ENCODE measurements around the gene UTS2B.

UTS2B gene

DNA sequence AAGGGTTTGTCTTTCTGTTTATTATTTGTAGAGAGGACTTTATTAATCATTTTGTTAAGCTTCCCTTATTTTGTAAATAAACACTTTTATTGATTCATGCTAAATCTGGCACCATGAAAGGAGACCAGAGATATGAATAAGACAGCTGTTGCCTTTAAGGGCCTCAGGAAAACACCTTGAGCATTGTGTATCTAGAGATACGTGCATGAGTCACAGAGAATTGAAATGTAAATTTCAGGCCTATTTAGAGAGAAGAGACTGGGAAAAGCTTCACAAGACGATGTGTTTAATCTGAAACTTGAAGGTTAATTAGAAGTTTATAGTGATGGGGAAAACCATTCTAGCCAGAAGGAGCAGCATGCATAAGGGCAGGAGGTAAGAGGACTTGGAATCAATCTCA is 28.6 kb upstream of the UTS2B start:
- H3K9me3 ChIP-seq: no peaks in the 10 kb centered on the region
- TF ChIP-seq, protein P1, sequence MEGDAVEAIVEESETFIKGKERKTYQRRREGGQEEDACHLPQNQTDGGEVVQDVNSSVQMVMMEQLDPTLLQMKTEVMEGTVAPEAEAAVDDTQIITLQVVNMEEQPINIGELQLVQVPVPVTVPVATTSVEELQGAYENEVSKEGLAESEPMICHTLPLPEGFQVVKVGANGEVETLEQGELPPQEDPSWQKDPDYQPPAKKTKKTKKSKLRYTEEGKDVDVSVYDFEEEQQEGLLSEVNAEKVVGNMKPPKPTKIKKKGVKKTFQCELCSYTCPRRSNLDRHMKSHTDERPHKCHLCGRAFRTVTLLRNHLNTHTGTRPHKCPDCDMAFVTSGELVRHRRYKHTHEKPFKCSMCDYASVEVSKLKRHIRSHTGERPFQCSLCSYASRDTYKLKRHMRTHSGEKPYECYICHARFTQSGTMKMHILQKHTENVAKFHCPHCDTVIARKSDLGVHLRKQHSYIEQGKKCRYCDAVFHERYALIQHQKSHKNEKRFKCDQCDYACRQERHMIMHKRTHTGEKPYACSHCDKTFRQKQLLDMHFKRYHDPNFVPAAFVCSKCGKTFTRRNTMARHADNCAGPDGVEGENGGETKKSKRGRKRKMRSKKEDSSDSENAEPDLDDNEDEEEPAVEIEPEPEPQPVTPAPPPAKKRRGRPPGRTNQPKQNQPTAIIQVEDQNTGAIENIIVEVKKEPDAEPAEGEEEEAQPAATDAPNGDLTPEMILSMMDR (IDR thresholded peaks at IDR 0.05): no peak
- H3K27me3 ChIP-seq: no peaks in the 10 kb centered on the region
- no peak overlapping the region for H3K27ac ChIP-seq
- DNase-seq: no peak
- peaks cover 0 to 62% (median 23%) of the 10 kb centered on the region in 4 donors for H3K4me1 ChIP-seq
- H3K4me3 ChIP-seq: no peak overlapping the region
- intact Hi-C loops (cut with DNase I; ENCODE audit: low total_unique reads): no loop called here
- peaks cover 36 to 55% (median 51%) of the 10 kb centered on the region in 3 donors for H3K36me3 ChIP-seq

DNA sequence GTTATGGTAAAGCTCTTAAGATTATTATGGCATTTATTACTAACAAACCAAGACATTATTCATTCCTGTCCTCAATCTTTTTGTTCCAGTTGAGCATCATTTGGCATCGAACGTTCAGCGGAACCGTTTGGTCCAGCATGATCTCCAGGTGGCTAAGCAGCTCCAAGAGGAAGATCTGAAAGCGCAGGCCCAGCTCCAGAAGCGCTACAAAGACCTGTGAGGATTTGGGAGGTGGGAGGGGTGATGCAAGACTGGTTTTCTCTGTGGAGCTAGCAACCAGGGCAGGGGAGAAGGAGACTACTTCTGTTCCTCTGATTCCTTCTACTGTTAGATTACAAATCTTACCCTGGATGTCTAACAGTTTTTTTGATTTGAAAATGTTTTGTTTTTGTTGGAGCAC is 27.6 kb upstream of the UTS2B start:
- no peak overlapping the region for H3K4me3 ChIP-seq
- peaks cover 34 to 45% (median 44%) of the 10 kb centered on the region in 3 donors for H3K36me3 ChIP-seq
- no peaks in the 10 kb centered on the region for H3K9me3 ChIP-seq
- DNase-seq: no peak
- peak overlapping the region; percentile 43 to 72 for H3K27ac ChIP-seq
- TF ChIP-seq, protein P1 (IDR thresholded peaks at IDR 0.05): no peak
- intact Hi-C loops (cut with DNase I; ENCODE audit: low total_unique reads): no loop called here
- H3K4me1 ChIP-seq: peaks cover 0 to 72% (median 24%) of the 10 kb centered on the region in 4 donors
- no peaks in the 10 kb centered on the region for H3K27me3 ChIP-seq

DNA sequence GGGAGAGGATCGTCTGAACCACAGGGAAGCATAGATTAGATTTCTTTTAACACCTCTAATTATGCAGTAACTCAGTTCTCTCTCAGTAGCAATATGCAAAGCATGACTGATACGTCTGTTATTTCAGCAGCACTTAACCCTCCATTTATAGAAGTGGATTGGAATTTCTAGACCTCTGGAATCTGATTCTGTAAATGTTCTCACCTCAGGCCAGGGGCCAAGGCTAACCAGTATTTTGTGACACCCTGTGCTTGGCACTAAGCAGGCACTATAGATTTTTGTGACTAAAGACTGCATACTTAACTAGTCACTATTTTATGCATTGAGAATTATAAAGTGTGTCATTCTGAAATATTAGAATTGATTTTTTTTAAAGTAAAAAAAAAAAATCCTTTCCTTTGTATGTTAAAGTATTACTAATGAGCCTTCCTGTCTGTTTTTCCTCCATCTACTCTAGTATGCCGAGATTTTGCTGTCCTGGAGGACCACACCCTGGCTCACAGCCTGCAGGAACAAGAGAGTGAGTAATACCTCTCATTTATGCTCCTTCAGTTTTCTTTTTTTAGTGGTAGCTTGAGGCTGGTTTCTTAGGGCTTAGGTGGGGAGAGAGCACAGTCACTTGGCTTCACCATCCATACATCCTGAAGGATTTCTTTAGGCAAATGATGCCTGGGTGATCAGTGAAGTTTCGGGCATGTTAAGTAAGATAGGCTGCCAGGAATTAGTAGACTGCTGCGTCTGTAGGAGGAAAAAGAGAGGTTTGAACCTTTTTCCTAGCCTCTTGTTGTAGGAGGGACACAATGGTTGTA is 26.5 kb upstream of the UTS2B start:
- Histone ChIP-seq H3K9me3 (no peaks in the 10 kb centered on the region), H3K27me3 (no peaks in the 10 kb centered on the region), H3K4me1 (peaks cover 0 to 83% (median 26%) of the 10 kb centered on the region in 4 donors), H3K4me3 (no peak overlapping the region), H3K27ac (peak overlapping the region; percentile 43 to 72), H3K36me3 (peaks cover 26 to 35% (median 34%) of the 10 kb centered on the region in 3 donors)
- intact Hi-C loops (cut with DNase I; ENCODE audit: low total_unique reads): no loop called here
- peak; percentile 37 to 65 for DNase-seq
- TF ChIP-seq, protein P1 (IDR thresholded peaks at IDR 0.05): no peak

DNA sequence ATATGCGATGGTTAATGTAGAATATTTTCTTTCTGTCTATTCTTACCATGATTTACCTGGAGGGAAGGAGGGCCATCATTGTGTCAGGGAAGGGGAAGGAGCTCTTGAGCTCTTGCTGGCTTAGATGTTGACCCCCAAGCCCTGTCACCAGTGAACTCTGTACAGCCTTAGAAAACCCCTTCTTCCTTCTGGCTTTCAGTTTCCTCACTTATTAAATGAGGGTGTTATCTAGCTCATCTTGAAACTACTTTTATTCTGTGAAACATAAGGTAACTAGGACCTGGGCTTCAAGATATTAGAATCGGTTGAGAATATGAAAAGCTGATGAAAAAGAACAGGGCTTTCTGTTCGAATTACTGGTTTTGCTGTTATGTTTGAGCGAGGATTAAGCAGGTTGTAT is 25.1 kb upstream of the UTS2B start:
- H3K9me3 ChIP-seq: no peaks in the 10 kb centered on the region
- no peak overlapping the region for H3K4me3 ChIP-seq
- H3K4me1 ChIP-seq: peaks cover 0 to 97% (median 37%) of the 10 kb centered on the region in 4 donors
- no peaks in the 10 kb centered on the region for H3K27me3 ChIP-seq
- intact Hi-C loops (cut with DNase I; ENCODE audit: low total_unique reads): no loop called here
- H3K36me3 ChIP-seq: peaks cover 14 to 21% (median 19%) of the 10 kb centered on the region in 3 donors
- DNase-seq: no peak
- peak overlapping the region; percentile 31 to 43 for H3K27ac ChIP-seq
- TF ChIP-seq, protein P1 (IDR thresholded peaks at IDR 0.05): no peak

DNA sequence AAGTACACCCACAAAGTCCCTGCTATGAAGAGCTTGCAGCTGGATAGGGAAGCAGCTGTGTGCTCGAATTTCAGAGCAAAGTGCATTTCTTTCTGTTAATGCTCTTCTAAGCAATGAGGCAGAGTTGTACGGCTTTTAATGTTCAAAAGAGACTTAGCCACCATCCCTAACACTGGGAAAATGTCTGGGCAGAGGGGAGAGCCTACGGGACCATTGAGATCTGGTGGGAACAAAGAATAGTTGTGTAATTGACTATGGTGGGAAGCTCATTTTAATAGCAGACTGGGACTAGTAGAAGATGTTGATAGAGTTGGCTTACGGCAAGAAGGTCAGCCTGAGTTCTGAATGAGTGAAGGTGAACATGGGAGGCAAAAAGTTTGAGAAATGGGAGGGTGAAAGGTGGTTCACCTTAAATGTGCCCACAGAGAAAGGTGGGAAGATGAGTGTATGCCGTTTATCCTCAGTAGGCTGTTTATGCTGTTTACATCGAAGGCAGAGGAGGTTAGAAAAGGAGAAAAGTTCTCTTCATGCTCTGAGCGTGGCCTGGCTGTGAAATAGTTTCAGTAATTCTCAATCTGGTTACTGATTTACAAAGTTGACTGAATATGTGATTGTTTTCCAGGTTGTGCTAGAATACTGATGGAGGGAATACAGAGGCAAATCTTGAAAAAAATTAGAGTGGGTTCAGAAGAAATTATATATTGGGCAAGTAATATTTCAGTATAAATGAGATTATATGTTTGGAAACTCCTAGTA is 22.9 kb upstream of the UTS2B start:
- H3K9me3 ChIP-seq: no peaks in the 10 kb centered on the region
- H3K27ac ChIP-seq: peak overlapping the region; percentile 23 to 61
- TF ChIP-seq, protein P1 (IDR thresholded peaks at IDR 0.05): no peak
- no peaks in the 10 kb centered on the region for H3K27me3 ChIP-seq
- intact Hi-C loops (cut with DNase I; ENCODE audit: low total_unique reads): no loop called here
- DNase-seq: no peak
- H3K4me1 ChIP-seq: peaks cover 0 to 99% (median 51%) of the 10 kb centered on the region in 4 donors
- H3K36me3 ChIP-seq: peaks cover 0 to 5% (median 5%) of the 10 kb centered on the region in 3 donors
- H3K4me3 ChIP-seq: no peak overlapping the region

All from tibial artery (tissue), 4 donors.